AG09309 (cell line): ENCODE measurements around the gene LCOR.
A peak's percentile ranks its signal among the peaks of the same experiment; 100 is the strongest.

Source experiments
- DNase-seq: peaks from one replicate; pipeline ENCODE4 v3.0.0-alpha.2; 2010; ENCODE audit warnings: low read depth
- H3K4me3 ChIP-seq: 2 replicates; pipeline ENCODE4 v1.5.1; 2011; ENCODE audit warnings: mild to moderate bottlenecking, low read depth, low read length, moderate library complexity; ENCODE audit not compliant: control insufficient read depth
- TF ChIP-seq, protein P1 (sequence below): IDR thresholded peaks from 2 replicates; pipeline ENCODE4 v1.5.1; 2011; ENCODE audit warnings: mild to moderate bottlenecking, low read depth, low read length, inconsistent platforms; ENCODE audit not compliant: insufficient read depth, control insufficient read depth; ENCODE audit errors: missing control alignments

The LCOR gene

DNA sequence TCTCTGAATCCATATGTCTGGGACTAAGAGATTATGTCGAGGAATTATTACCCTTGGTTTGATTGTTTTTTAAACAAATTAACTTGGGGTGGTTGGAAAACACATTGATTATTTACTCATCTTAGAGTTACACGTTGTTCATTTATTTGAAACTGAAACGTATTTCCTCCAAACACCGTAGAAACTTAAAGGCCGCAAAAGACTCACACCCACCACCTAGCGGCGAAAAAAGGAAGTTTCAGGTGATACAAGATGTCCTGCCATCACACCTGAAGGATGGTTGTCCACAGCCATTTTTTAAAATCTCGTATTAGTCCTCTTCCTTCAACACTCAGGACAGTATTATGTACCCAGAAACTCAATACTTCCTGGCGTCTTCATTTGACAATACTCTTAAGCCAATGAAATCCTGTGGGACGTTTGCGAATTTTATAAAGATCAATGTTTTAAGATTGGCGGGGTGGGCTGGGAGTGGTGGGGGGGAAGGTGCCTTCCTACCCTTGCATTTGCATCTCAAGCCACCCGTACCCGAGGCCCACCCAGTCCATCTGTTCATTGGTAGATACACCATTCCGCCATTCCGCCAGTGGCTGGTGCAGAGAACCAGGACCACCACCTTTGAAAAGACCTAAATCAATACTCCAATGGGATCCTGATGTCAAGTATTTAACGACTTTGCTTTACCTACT is 1.4 kb upstream of the LCOR start:
- DNase-seq: no peak
- H3K4me3 ChIP-seq: no peak overlapping the region
- TF ChIP-seq, protein P1, sequence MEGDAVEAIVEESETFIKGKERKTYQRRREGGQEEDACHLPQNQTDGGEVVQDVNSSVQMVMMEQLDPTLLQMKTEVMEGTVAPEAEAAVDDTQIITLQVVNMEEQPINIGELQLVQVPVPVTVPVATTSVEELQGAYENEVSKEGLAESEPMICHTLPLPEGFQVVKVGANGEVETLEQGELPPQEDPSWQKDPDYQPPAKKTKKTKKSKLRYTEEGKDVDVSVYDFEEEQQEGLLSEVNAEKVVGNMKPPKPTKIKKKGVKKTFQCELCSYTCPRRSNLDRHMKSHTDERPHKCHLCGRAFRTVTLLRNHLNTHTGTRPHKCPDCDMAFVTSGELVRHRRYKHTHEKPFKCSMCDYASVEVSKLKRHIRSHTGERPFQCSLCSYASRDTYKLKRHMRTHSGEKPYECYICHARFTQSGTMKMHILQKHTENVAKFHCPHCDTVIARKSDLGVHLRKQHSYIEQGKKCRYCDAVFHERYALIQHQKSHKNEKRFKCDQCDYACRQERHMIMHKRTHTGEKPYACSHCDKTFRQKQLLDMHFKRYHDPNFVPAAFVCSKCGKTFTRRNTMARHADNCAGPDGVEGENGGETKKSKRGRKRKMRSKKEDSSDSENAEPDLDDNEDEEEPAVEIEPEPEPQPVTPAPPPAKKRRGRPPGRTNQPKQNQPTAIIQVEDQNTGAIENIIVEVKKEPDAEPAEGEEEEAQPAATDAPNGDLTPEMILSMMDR: peak; percentile 82

DNA sequence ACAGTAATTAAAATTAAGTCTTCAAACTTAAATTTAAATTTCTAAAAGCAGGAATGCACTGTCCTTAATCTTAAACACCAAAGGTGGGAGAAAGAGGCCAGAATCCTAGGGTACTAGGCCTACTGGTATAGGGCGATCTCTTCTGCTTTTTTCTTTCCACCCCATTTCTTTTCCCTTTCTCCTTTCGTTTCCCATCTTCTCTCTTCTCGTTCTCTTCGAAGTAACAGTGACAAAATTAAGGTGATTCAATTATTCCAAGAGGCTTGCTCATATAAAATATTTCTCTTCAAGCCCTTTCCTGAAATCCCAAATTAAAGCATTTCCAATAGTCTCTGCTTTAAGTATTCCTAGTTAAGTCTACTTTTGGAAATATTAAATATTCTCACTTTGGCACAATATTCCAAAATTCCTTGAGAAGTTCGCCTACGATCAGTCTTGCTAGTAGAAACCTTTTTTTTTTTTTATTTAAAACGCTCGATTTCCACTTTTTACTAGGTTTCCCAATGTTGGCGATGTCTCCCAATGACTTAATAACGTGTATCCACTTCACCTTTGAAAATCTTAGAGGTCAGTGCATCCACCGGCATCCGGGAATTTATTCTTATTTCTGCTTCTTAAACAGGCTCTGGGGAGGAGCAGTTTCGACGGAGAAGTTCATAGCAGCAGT is 765 bp upstream of the LCOR start:
- no peak for DNase-seq
- H3K4me3 ChIP-seq: peak overlapping the region; percentile 97
- TF ChIP-seq, protein P1: no peak

DNA sequence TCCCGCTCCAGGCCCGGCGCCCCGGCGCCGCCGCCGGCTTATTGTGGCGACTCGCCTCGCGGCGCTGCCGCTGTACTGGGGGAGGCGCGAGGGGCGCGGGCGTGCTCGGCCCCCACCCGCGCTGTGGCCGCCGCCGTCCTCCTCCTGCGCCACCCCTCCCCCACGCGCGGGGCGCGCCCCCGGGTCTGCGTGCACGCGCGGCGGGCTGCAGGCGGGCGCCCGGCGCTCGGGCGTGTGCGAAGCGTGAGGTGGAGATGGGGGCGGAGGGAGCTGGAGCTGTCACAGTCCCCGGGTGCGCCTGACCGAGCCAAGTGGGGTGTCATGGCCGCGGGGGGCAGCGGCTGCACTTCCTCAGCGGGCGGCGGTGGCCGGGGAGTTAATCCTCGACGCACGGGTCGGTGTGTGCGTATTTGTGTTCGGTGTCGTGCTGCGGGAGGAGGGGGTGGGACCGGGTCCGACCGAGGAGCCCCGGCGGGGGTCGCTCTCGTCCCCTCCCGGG is 672 bp downstream of the LCOR start:
- TF ChIP-seq, protein P1: no peak
- H3K4me3 ChIP-seq: peak overlapping the region; percentile 97
- no peak for DNase-seq

DNA sequence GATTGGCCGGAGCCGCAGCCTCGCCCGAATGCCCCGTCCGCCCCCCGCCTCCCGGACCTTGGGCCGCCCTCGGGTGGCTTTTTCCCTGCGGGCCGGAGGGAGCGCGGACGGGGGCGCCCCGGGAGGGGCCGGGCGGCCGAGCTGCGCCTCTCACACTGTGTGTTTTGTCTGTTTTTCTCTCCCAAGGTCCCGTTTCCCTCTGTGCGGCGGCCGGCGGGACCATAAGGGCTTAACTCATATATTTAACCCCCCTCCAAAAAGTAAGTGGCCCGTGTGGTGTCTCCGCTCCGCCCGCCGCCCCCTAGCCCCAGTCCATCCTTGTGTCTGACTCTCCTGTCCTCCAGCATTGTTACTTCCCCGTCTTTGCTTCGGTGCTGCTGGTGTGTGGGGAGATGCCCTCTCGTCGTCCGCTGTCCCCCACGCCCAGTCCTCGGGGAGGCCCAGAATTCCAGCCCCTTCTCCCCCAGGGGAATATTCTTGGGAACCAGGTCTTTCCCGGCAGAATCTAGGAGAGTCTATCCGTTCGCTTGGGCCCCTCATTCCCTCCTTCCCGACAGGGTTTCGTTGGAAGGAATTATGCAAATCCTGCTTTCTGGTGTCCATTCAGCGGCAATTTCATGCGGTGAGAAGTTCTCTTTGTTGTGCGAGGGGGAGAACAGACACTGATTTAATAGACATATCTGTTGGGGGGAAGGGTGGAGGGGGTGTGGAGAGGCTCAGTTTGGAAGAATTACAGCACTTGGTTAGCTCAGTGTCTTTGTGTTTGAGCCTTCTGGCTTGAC is 1.3 kb downstream of the LCOR start:
- no peak for DNase-seq
- H3K4me3 ChIP-seq: peak overlapping the region; percentile 97
- TF ChIP-seq, protein P1: no peak

GRCh38 chr10:96834120-96834519 is 2.0 kb downstream of the LCOR start:
- DNase-seq: no peak
- H3K4me3 ChIP-seq: peak overlapping the region; percentile 97
- TF ChIP-seq, protein P1: no peak

- H3K4me3 ChIP-seq: no peak overlapping the region
- no peak for DNase-seq
- TF ChIP-seq, protein P1: no peak
Observed at GRCh38 chr10:96835899-96836298, 3.8 kb downstream of the LCOR start.
